GM12878 (cell line): ENCODE results near the gene ERC2. TPM values are rescaled to one million over a fixed set of nuclear protein-coding genes. Genes with fewer than 3 reads are reported as not detected.

Experiments used
- ATAC-seq: fragments of 200-7000 bp; cut with Tn5 transposase; 3 replicates; pipeline ENCODE4 v1.9.1; 2020; ENCODE audit warnings: mild to moderate bottlenecking, moderate library complexity
- BruUV-seq: library from RNA; stranded (reverse); fragments of 400-500 nt; replicated peaks from 2 replicates; lab custom pipeline; 2021; lab: Mats Ljungman, UMichigan
- CTCF ChIA-PET: fragments of 300-600 bp; sonication (Branson Sonifier 250); formaldehyde crosslinking; extraction: SDS; loops from one replicate; lab custom pipeline; 2021; ENCODE audit warnings: inconsistent platforms; lab: Yijun Ruan, JAX
- POLR2A ChIA-PET: fragments of 350-600 bp; formaldehyde crosslinking; extraction: SDS; loops from one replicate; lab custom pipeline; 2021; ENCODE audit warnings: inconsistent platforms; lab: Charles Lee
- RAD21 ChIA-PET: fragments of 300-600 bp; sonication (Branson Sonifier 250); formaldehyde crosslinking; loops from one replicate; lab custom pipeline; 2023; ENCODE audit warnings: antibody characterized with exemption; ENCODE audit not compliant: unreplicated experiment; lab: Charles Lee
- SMC1A ChIA-PET: fragments of 300-600 bp; sonication (Branson Sonifier 250); formaldehyde crosslinking; loops from one replicate; lab custom pipeline; 2023; ENCODE audit not compliant: unreplicated experiment, uncharacterized antibody; lab: Charles Lee
- DNase-seq: peaks from one replicate; pipeline ENCODE4 v3.0.0-alpha.2; 2011; ENCODE audit warnings: low read depth, low spot score
- FAIRE-seq: peaks from 3 replicates; lab custom pipeline; 2011; peaks lifted over from hg19 to GRCh38; lab: Jason Lieb, UNC
- H2AFZ ChIP-seq: 2 replicates; pipeline ENCODE4 v1.6.0; 2011; ENCODE audit warnings: low read depth, low read length, control low read depth; ENCODE audit not compliant: control insufficient read depth
- H3K27ac ChIP-seq: 2 replicates; pipeline ENCODE4 v1.5.1; 2011; ENCODE audit warnings: control low read depth; ENCODE audit not compliant: control insufficient read depth, insufficient read depth
- H3K27me3 ChIP-seq, 2 experiments: replicated peaks in 1 of 2; 2 replicates each; pipeline versions ENCODE4 v1.6.0 to v1.6.1; 2011; ENCODE audit warnings: low read length in 1 of 2; ENCODE audit not compliant: control insufficient read depth in 2 of 2, insufficient read depth in 2 of 2
- H3K36me3 ChIP-seq, 2 experiments: 2 replicates each; pipeline ENCODE4 v1.5.1; 2011; ENCODE audit warnings: low read length in 1 of 2; ENCODE audit not compliant: control insufficient read depth in 2 of 2, insufficient read depth in 2 of 2
- H3K4me1 ChIP-seq: 2 replicates; pipeline ENCODE4 v1.6.1; 2011; ENCODE audit warnings: mild to moderate bottlenecking, low read length, moderate library complexity, mixed read lengths; ENCODE audit not compliant: control insufficient read depth, insufficient read depth
- H3K4me2 ChIP-seq: 2 replicates; pipeline ENCODE4 v1.6.0; 2011; ENCODE audit warnings: control low read depth; ENCODE audit not compliant: control insufficient read depth, insufficient read depth
- H3K4me3 ChIP-seq: fragments of 200-600 bp; sonication (generic); 2 replicates; pipeline ENCODE4 v1.5.1; 2016
- H3K79me2 ChIP-seq: 2 replicates; pipeline ENCODE4 v1.6.0; 2011; ENCODE audit warnings: low read length; ENCODE audit not compliant: control insufficient read depth, insufficient read depth
- H3K9ac ChIP-seq: 2 replicates; pipeline ENCODE4 v1.8.0; 2011; ENCODE audit warnings: low read length, control low read depth, mixed read lengths; ENCODE audit not compliant: control insufficient read depth, insufficient read depth
- H3K9me3 ChIP-seq: replicated peaks from 3 replicates; pipeline ENCODE4 v1.5.1; 2011; ENCODE audit warnings: mild to moderate bottlenecking, low read length; ENCODE audit not compliant: control insufficient read depth, insufficient read depth
- H4K20me1 ChIP-seq: 2 replicates; pipeline ENCODE4 v1.6.0; 2011; ENCODE audit not compliant: control insufficient read depth, insufficient read depth
- CHD1 ChIP-seq: IDR thresholded peaks from 2 replicates; pipeline ENCODE4 v1.6.1; 2012; ENCODE audit warnings: low read depth, low read length, improper control_type of control experiment
- CREM ChIP-seq: IDR thresholded peaks from 2 replicates; pipeline ENCODE4 v1.6.1; 2014; ENCODE audit warnings: antibody characterized with exemption, low read depth
- DPF2 ChIP-seq: fragments of 450-650 bp; IDR thresholded peaks from 2 replicates; pipeline ENCODE4 v1.6.1; 2017; ENCODE audit warnings: mild to moderate bottlenecking
- RAD21 ChIP-seq: IDR thresholded peaks from 2 replicates; pipeline ENCODE4 v1.6.1; 2011; ENCODE audit warnings: mild to moderate bottlenecking, low read depth, low read length, moderate library complexity; ENCODE audit not compliant: insufficient read depth
- RAD51 ChIP-seq: fragments of 450-650 bp; IDR thresholded peaks from 2 replicates; pipeline ENCODE4 v1.6.1; 2016; ENCODE audit warnings: moderate library complexity, mild to moderate bottlenecking, inconsistent platforms
- SMC3 ChIP-seq: IDR thresholded peaks from 2 replicates; pipeline ENCODE4 v1.6.1; 2011; ENCODE audit warnings: low read length, improper control_type of control experiment, borderline replicate concordance
- ZNF384 ChIP-seq: IDR thresholded peaks from 2 replicates; pipeline ENCODE4 v1.6.1; 2012; ENCODE audit warnings: low read depth, mild to moderate bottlenecking, low read length, improper control_type of control experiment, borderline replicate concordance
- in situ Hi-C: fragments of 300-500 bp; cut with MboI; formaldehyde crosslinking; loops from 9 replicates; pipeline ENCODE4 v1.14.3; 2018; ENCODE audit warnings: mixed read lengths
- intact Hi-C: fragments of 100-400 bp; cut with micrococcal nuclease; formaldehyde crosslinking; loops from one replicate; pipeline ENCODE4 v1.14.2; 2022; ENCODE audit not compliant: unreplicated experiment
- polyA plus RNA-seq, 11 experiments: library from polyadenylated mRNA; depleted of rRNA in 4 of 11; unstranded in 6 of 11; stranded (reverse) in 5 of 11; fragments of >200 nt; fragmentation: Nextera tagmentation in 4 of 11; fragmentation: Illumina TruSeq in 1 of 11; extraction: Ambion mirVana in 4 of 11; extraction: Trizol in 1 of 11; gene quantifications; 1 replicate in 1 of 11; 2 replicates in 10 of 11; pipeline versions ENCODE4 v1.2.1 to v1.2.3, GENCODE V29; 2011 to 2016; ENCODE audit warnings: inconsistent platforms in 2 of 11, missing spikeins in 2 of 11, low read depth in 1 of 11
- total RNA-seq, 4 experiments: library from RNA; depleted of rRNA in 3 of 4; stranded (reverse); fragments of >200 nt in 3 of 4; fragmentation: Illumina TruSeq in 1 of 4; extraction: Trizol in 1 of 4; gene quantifications; 2 replicates each; pipeline versions ENCODE4 v1.2.1 to v1.2.3, GENCODE V29; 2013 to 2021
- TF ChIP-seq, protein P1 (sequence below): fragments of 450-650 bp; IDR thresholded peaks from 2 replicates; pipeline ENCODE4 v1.6.1; 2017; ENCODE audit warnings: mild to moderate bottlenecking, low read depth, inconsistent platforms; ENCODE audit not compliant: poor library complexity, severe bottlenecking
- TF ChIP-seq, protein P2 (sequence below): IDR thresholded peaks from 2 replicates; pipeline ENCODE4 v1.6.1; 2011; ENCODE audit warnings: borderline replicate concordance, low read depth, mild to moderate bottlenecking, moderate library complexity, low read length; ENCODE audit not compliant: insufficient read depth, poor library complexity, severe bottlenecking
- TF ChIP-seq, protein P3 (sequence below): fragments of 450-650 bp; IDR thresholded peaks from 2 replicates; pipeline ENCODE4 v1.6.1; 2017; ENCODE audit warnings: antibody characterized with exemption, mild to moderate bottlenecking, moderate library complexity
- TF ChIP-seq, protein P4 (sequence below): IDR thresholded peaks from 2 replicates; pipeline ENCODE4 v1.6.1; 2012; ENCODE audit warnings: improper control_type of control experiment, low read depth, low read length; ENCODE audit not compliant: insufficient replicate concordance

The ERC2 gene
- total and polyA plus RNA-seq, 10 of the 15 experiments (the other 5 are each of a cell fraction or from before 2014, with no cell fraction given): 0.06 to 1.4 (median 0.12) TPM; not detected in 3

DNA sequence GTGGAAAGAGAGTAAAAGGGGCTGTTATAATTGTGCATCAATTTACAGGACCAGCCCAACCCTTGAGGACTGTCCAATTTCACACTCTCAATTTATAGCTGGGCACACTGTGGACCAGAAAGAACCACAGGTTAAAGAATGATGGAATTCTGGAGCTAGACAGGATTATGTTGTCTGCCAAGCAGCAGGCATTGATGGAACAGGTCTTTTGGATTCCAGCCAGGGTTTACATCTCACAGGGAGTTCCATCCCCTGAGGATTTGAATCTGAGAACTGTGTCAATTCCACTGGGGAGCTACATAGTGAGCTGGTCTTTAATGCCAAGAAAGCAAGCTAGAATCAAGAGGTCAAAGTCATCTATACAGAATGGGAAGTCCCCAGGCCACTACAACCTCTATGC, 591.7 kb downstream of the ERC2 start:
- Histone ChIP-seq H3K4me2 (no peak overlapping the region), H3K4me3 (no peak overlapping the region), H4K20me1 (no peaks in the 10 kb centered on the region), H3K4me1 (no peaks in the 10 kb centered on the region), H3K9me3 (no peaks in the 10 kb centered on the region), H3K27me3 (peaks cover 2 to 5% of the 10 kb centered on the region in 2 experiments; a peak in 1 of 4 replicates), H3K9ac (no peak overlapping the region), H2AFZ (no peak overlapping the region), H3K27ac (no peak overlapping the region), H3K36me3 (no peaks in the 10 kb centered on the region), H3K79me2 (no peaks in the 10 kb centered on the region)
- ChIA-PET SMC1A (interaction anchor here (1.1 kb wide), 1 partner anchor 383 kb away, joined by 3 read pairs; no protein-coding TSS in a partner anchor), RAD21 (no interaction called here), CTCF (no interaction called here), POLR2A (no interaction called here)
- in situ Hi-C loops (no loop called here), intact Hi-C loops (no loop called here)
- no TSS peak for BruUV-seq
- ATAC-seq: no peak
- FAIRE-seq: no peak
- DNase-seq: no peak
- TF ChIP-seq ZNF384: no peak
- no peak for TF ChIP-seq DPF2
- TF ChIP-seq, protein P1, sequence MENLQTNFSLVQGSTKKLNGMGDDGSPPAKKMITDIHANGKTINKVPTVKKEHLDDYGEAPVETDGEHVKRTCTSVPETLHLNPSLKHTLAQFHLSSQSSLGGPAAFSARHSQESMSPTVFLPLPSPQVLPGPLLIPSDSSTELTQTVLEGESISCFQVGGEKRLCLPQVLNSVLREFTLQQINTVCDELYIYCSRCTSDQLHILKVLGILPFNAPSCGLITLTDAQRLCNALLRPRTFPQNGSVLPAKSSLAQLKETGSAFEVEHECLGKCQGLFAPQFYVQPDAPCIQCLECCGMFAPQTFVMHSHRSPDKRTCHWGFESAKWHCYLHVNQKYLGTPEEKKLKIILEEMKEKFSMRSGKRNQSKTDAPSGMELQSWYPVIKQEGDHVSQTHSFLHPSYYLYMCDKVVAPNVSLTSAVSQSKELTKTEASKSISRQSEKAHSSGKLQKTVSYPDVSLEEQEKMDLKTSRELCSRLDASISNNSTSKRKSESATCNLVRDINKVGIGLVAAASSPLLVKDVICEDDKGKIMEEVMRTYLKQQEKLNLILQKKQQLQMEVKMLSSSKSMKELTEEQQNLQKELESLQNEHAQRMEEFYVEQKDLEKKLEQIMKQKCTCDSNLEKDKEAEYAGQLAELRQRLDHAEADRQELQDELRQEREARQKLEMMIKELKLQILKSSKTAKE: no peak
- TF ChIP-seq RAD51: no peak
- TF ChIP-seq, protein P2, sequence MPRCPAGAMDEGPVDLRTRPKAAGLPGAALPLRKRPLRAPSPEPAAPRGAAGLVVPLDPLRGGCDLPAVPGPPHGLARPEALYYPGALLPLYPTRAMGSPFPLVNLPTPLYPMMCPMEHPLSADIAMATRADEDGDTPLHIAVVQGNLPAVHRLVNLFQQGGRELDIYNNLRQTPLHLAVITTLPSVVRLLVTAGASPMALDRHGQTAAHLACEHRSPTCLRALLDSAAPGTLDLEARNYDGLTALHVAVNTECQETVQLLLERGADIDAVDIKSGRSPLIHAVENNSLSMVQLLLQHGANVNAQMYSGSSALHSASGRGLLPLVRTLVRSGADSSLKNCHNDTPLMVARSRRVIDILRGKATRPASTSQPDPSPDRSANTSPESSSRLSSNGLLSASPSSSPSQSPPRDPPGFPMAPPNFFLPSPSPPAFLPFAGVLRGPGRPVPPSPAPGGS: no peak
- TF ChIP-seq, protein P3, sequence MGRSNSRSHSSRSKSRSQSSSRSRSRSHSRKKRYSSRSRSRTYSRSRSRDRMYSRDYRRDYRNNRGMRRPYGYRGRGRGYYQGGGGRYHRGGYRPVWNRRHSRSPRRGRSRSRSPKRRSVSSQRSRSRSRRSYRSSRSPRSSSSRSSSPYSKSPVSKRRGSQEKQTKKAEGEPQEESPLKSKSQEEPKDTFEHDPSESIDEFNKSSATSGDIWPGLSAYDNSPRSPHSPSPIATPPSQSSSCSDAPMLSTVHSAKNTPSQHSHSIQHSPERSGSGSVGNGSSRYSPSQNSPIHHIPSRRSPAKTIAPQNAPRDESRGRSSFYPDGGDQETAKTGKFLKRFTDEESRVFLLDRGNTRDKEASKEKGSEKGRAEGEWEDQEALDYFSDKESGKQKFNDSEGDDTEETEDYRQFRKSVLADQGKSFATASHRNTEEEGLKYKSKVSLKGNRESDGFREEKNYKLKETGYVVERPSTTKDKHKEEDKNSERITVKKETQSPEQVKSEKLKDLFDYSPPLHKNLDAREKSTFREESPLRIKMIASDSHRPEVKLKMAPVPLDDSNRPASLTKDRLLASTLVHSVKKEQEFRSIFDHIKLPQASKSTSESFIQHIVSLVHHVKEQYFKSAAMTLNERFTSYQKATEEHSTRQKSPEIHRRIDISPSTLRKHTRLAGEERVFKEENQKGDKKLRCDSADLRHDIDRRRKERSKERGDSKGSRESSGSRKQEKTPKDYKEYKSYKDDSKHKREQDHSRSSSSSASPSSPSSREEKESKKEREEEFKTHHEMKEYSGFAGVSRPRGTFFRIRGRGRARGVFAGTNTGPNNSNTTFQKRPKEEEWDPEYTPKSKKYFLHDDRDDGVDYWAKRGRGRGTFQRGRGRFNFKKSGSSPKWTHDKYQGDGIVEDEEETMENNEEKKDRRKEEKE: no peak
- TF ChIP-seq CHD1: no peak
- TF ChIP-seq RAD21: no peak
- no peak for TF ChIP-seq SMC3
- TF ChIP-seq, protein P4, sequence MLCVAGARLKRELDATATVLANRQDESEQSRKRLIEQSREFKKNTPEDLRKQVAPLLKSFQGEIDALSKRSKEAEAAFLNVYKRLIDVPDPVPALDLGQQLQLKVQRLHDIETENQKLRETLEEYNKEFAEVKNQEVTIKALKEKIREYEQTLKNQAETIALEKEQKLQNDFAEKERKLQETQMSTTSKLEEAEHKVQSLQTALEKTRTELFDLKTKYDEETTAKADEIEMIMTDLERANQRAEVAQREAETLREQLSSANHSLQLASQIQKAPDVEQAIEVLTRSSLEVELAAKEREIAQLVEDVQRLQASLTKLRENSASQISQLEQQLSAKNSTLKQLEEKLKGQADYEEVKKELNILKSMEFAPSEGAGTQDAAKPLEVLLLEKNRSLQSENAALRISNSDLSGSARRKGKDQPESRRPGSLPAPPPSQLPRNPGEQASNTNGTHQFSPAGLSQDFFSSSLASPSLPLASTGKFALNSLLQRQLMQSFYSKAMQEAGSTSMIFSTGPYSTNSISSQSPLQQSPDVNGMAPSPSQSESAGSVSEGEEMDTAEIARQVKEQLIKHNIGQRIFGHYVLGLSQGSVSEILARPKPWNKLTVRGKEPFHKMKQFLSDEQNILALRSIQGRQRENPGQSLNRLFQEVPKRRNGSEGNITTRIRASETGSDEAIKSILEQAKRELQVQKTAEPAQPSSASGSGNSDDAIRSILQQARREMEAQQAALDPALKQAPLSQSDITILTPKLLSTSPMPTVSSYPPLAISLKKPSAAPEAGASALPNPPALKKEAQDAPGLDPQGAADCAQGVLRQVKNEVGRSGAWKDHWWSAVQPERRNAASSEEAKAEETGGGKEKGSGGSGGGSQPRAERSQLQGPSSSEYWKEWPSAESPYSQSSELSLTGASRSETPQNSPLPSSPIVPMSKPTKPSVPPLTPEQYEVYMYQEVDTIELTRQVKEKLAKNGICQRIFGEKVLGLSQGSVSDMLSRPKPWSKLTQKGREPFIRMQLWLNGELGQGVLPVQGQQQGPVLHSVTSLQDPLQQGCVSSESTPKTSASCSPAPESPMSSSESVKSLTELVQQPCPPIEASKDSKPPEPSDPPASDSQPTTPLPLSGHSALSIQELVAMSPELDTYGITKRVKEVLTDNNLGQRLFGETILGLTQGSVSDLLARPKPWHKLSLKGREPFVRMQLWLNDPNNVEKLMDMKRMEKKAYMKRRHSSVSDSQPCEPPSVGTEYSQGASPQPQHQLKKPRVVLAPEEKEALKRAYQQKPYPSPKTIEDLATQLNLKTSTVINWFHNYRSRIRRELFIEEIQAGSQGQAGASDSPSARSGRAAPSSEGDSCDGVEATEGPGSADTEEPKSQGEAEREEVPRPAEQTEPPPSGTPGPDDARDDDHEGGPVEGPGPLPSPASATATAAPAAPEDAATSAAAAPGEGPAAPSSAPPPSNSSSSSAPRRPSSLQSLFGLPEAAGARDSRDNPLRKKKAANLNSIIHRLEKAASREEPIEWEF: no peak
- no peak for TF ChIP-seq CREM
